DOHH2 (cell line): Measurements from ENCODE around the gene TARP.
"Not testable (repeated sequence)": the region's sequence is repeated elsewhere in the genome, so short reads cannot be mapped to it uniquely, and the experiment has no call there.

Source experiments
- H3F3A ChIP-seq: fragments of 200-600 bp; sonication (generic), shearing (Covaris generic); 2 replicates; pipeline ENCODE4 v1.6.0; 2016; ENCODE audit warnings: antibody characterized with exemption, mild to moderate bottlenecking; ENCODE audit not compliant: control insufficient read depth, insufficient read depth
- H3K27ac ChIP-seq: fragments of 200-600 bp; sonication (generic); 2 replicates; pipeline ENCODE4 v1.5.1; 2014; ENCODE audit warnings: low read depth, mild to moderate bottlenecking, low read length, moderate library complexity
- H3K27me3 ChIP-seq: fragments of 200-600 bp; sonication (generic); 2 replicates; pipeline ENCODE4 v1.6.1; 2014; ENCODE audit warnings: mild to moderate bottlenecking, low read length, mixed read lengths; ENCODE audit not compliant: control insufficient read depth
- H3K36me3 ChIP-seq: fragments of 200-600 bp; sonication (generic); 2 replicates; pipeline ENCODE4 v1.6.1; 2014; ENCODE audit warnings: mild to moderate bottlenecking, low read length, moderate library complexity, mixed read lengths; ENCODE audit not compliant: control insufficient read depth
- H3K4me1 ChIP-seq: fragments of 200-600 bp; sonication (generic); 2 replicates; pipeline ENCODE4 v1.6.1; 2014; ENCODE audit warnings: mild to moderate bottlenecking, low read length, mixed read lengths; ENCODE audit not compliant: control insufficient read depth
- H3K4me2 ChIP-seq: fragments of 200-600 bp; sonication (generic); 2 replicates; pipeline ENCODE4 v1.6.0; 2014; ENCODE audit warnings: mild to moderate bottlenecking, low read length, moderate library complexity
- H3K4me3 ChIP-seq: fragments of 200-600 bp; sonication (generic); 2 replicates; pipeline ENCODE4 v1.5.1; 2014; ENCODE audit warnings: mild to moderate bottlenecking, low read length, mixed read lengths
- H3K79me2 ChIP-seq: fragments of 200-600 bp; sonication (generic); 2 replicates; pipeline ENCODE4 v1.6.1; 2014; ENCODE audit warnings: mild to moderate bottlenecking, low read length, mixed read lengths; ENCODE audit not compliant: control insufficient read depth
- H3K9me2 ChIP-seq: fragments of 200-600 bp; sonication (generic); replicated peaks from 2 replicates; pipeline ENCODE4 v1.6.1; 2014; ENCODE audit warnings: mild to moderate bottlenecking, low read length, mixed read lengths; ENCODE audit not compliant: control insufficient read depth
- H3K9me3 ChIP-seq: fragments of 200-600 bp; sonication (generic); 2 replicates; pipeline ENCODE4 v1.6.1; 2014; ENCODE audit warnings: antibody characterized with exemption, low read length, mixed read lengths; ENCODE audit not compliant: control insufficient read depth, insufficient read depth
- H4K20me1 ChIP-seq: fragments of 200-600 bp; sonication (generic); 2 replicates; pipeline ENCODE4 v1.6.0; 2014; ENCODE audit warnings: low read depth, mild to moderate bottlenecking, antibody characterized with exemption, low read length, moderate library complexity; ENCODE audit not compliant: control insufficient read depth, insufficient read depth
- EZH2phosphoT487 ChIP-seq: fragments of 200-600 bp; sonication (generic); IDR thresholded peaks from 2 replicates; pipeline ENCODE4 v1.6.1; 2017; ENCODE audit warnings: borderline replicate concordance, mild to moderate bottlenecking, antibody characterized with exemption, low read length, moderate library complexity, mixed read lengths
- TF ChIP-seq, protein P1 (sequence below): fragments of 200-600 bp; sonication (generic); IDR thresholded peaks from one replicate; pipeline ENCODE4 v1.5.1; 2014; ENCODE audit warnings: antibody characterized with exemption, mild to moderate bottlenecking, low read depth, low read length; ENCODE audit not compliant: poor library complexity, severe bottlenecking

The TARP gene

DNA sequence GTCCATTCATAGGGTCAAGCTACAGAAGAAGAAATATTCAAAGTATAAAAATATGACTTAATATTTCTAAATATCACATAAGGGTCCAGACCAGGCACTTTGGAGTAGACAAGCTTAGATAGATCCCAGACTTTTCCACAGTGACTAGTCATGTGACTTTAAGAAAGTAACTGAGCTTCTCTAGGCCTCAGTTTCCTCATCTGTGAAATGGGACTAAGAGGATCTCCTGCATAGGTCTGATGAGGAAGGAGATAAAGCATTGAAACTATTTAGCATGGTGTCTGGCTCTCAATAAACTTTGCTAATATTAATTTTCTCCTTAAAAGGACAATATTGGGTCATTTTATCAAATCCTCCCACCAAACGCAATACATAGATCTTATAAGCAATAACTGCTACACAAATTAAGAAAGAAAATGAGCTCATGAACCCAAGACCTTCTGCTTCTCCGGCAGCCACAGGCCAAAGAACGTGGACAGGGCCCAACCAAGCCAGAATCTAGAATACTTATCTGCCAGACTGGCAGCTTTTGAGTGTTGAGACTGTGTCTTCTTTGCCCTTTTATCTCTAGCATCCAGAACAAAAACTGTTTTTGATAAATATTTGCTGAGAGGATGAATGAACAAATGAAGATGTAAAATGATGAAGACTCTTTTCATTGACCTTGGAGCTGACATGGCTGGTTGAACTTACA, 1.6 kb upstream of the TARP start:
- no peaks in the 10 kb centered on the region for H3F3A ChIP-seq
- no peaks in the 10 kb centered on the region for H3K4me1 ChIP-seq
- no peak overlapping the region for H3K4me3 ChIP-seq
- no peaks in the 10 kb centered on the region for H4K20me1 ChIP-seq
- H3K4me2 ChIP-seq: no peak overlapping the region
- no peak overlapping the region for H3K27ac ChIP-seq
- no peaks in the 10 kb centered on the region for H3K36me3 ChIP-seq
- H3K79me2 ChIP-seq: no peaks in the 10 kb centered on the region
- no peaks in the 10 kb centered on the region for H3K9me2 ChIP-seq
- H3K9me3 ChIP-seq: no peaks in the 10 kb centered on the region
- peaks cover 3% of the 10 kb centered on the region; the same call in 1 of the 2 replicates for H3K27me3 ChIP-seq
- TF ChIP-seq, protein P1, sequence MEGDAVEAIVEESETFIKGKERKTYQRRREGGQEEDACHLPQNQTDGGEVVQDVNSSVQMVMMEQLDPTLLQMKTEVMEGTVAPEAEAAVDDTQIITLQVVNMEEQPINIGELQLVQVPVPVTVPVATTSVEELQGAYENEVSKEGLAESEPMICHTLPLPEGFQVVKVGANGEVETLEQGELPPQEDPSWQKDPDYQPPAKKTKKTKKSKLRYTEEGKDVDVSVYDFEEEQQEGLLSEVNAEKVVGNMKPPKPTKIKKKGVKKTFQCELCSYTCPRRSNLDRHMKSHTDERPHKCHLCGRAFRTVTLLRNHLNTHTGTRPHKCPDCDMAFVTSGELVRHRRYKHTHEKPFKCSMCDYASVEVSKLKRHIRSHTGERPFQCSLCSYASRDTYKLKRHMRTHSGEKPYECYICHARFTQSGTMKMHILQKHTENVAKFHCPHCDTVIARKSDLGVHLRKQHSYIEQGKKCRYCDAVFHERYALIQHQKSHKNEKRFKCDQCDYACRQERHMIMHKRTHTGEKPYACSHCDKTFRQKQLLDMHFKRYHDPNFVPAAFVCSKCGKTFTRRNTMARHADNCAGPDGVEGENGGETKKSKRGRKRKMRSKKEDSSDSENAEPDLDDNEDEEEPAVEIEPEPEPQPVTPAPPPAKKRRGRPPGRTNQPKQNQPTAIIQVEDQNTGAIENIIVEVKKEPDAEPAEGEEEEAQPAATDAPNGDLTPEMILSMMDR: no peak
- no peak for TF ChIP-seq EZH2phosphoT487

GRCh38 chr7:38274486-38274885, 1.1 kb upstream of the TARP start:
- Histone ChIP-seq H3F3A (no peaks in the 10 kb centered on the region), H4K20me1 (no peaks in the 10 kb centered on the region), H3K27ac (no peak overlapping the region), H3K4me1 (no peaks in the 10 kb centered on the region), H3K9me3 (no peaks in the 10 kb centered on the region), H3K4me3 (no peak overlapping the region), H3K36me3 (no peaks in the 10 kb centered on the region), H3K9me2 (no peaks in the 10 kb centered on the region), H3K79me2 (no peaks in the 10 kb centered on the region), H3K4me2 (no peak overlapping the region), H3K27me3 (no peaks in the 10 kb centered on the region)
- TF ChIP-seq EZH2phosphoT487: no peak
- TF ChIP-seq, protein P1: no peak

DNA sequence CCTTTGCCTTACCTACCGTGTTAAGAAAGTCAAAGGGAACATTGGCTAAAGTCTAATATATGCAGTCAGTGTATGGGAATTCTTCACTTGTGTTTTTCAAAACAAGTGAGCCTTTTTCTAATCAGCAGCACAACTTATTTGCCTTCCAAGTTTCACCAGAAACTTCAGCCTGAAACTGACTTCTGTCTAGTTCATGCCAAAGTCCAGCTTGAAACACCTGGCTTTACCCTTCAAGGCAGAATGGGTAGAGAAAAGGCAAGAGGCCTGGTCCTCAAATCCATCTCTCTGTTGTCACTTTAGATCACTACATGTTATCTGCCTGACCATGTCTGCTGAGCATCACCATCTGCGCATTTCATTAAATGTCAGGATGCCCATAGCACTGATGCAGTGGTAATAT, 3.0 kb downstream of the TARP start:
- not testable (repeated sequence) for H3K27ac ChIP-seq, H3K9me2 ChIP-seq, H4K20me1 ChIP-seq, H3K4me1 ChIP-seq, H3K4me3 ChIP-seq, H3F3A ChIP-seq, H3K9me3 ChIP-seq, H3K4me2 ChIP-seq, H3K79me2 ChIP-seq, H3K27me3 ChIP-seq, H3K36me3 ChIP-seq

DNA sequence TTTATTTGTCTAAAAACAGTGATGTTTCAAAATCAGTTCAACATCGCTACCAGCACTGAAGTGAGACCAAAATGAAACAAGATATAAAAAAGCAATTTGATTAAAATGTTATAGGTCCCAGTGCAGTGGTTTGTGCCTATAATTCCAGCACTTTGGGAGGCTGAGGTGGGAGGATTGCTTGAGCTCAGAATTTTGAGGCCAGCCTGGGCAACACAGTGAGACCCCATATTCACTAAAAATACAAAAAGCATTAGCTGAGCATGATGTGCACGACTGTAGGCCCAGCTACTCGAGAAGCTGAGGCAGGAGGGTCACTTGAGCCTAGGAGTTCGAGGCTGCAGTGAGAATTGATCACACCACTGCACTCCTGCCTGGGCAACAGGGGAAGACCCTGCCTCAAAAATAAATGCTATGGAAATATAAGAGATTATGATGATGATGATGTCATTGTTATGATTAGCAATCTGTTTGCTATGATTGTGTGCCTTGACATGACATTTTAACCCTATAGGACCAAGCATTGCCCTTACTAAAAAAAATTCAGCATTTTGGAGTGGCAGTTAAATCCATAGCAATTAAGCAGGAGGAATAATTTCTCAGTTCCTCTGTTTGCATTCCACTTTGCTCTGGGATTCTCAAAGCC, 3.6 kb downstream of the TARP start:
- H3K9me2 ChIP-seq, H3K9me3 ChIP-seq, H3K27ac ChIP-seq, H3K27me3 ChIP-seq, H3K36me3 ChIP-seq, H3K4me3 ChIP-seq, H3F3A ChIP-seq, H3K79me2 ChIP-seq, H3K4me2 ChIP-seq, H3K4me1 ChIP-seq, H4K20me1 ChIP-seq: not testable (repeated sequence)

DNA sequence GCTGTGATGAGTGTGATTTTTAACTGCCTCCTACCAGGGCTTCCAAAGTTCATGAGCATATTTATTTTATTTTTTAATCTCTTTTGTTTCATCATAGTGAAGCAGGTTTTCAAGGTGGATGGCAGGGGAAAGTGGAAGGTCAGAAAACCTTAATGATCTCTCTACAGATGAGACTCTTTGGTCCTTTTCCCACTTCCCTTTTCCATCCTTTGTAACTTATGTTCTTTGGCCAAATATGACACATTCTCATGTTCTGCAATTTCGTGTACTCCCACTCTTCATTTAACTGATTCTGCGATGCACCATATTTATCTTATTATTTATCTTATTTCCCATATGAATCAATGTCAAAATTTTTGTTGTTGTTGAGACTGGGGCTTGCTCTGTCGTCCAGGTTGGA, 7.5 kb downstream of the TARP start:
- not testable (repeated sequence) for H3F3A ChIP-seq

DNA sequence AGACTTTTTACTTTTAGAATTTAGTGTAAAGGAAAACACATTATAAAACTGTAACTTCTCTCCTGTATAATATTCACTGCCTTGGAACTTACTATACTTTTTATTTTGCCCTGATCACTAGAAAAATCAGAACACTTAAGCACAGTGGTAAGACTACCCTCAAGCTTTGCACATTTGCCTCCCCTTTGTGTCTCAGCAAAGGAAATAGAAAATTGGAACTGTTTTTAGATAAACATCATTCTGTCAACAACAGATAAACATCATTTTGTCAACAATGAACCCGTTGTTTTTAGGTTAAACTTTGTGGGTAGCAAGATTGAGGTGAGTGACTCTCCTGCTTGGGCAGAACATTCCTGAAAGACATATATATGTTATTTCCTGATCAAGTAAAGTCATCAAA, 8.8 kb downstream of the TARP start:
- not testable (repeated sequence) for H3F3A ChIP-seq, H3K9me3 ChIP-seq, H3K4me2 ChIP-seq, H3K9me2 ChIP-seq, H3K27ac ChIP-seq, H3K4me1 ChIP-seq, H3K4me3 ChIP-seq, H4K20me1 ChIP-seq, H3K36me3 ChIP-seq, H3K79me2 ChIP-seq
- H3K27me3 ChIP-seq: peaks cover 10% of the 10 kb centered on the region; the same call in 1 of the 2 replicates

More for the DNA sequence above, 7.5 kb downstream of the TARP start:
- not testable (repeated sequence) for H3K4me1 ChIP-seq, H3K27me3 ChIP-seq, H3K9me2 ChIP-seq, H3K4me3 ChIP-seq, H3K4me2 ChIP-seq, H3K79me2 ChIP-seq, H3K36me3 ChIP-seq, H4K20me1 ChIP-seq, H3K27ac ChIP-seq, H3K9me3 ChIP-seq
